CD4-positive, alpha-beta memory T cell (primary cell): Measurements from ENCODE around the gene SPON1. TPM values are rescaled to one million over a fixed set of nuclear protein-coding genes. Genes with fewer than 3 reads are reported as not detected.

ENCODE experiments used
- CTCF ChIA-PET: fragments of 350-600 bp; sonication (Branson Sonifier 250); formaldehyde crosslinking; loops from one replicate; lab custom pipeline; 2021; ENCODE audit warnings: inconsistent platforms; ENCODE audit not compliant: partially characterized antibody; lab: Charles Lee
- POLR2A ChIA-PET: fragments of 350-600 bp; sonication (Branson Sonifier 250); formaldehyde crosslinking; loops from one replicate; lab custom pipeline; 2021; ENCODE audit not compliant: partially characterized antibody; lab: Charles Lee
- DNase-seq, 5 donors: peaks; one replicate each; pipeline versions ENCODE4 v3.0.0 to v3.0.0-alpha.2; 2020 to 2022; ENCODE audit warnings: mixed read lengths in 1 of 5
- H3K27ac ChIP-seq: one replicate; pipeline ENCODE4 v1.7.0; 2013; ENCODE audit warnings: low read depth, low read length
- H3K27me3 ChIP-seq: 2 replicates; pipeline ENCODE4 v1.7.0; 2013; ENCODE audit warnings: mild to moderate bottlenecking, low read length, moderate library complexity; ENCODE audit not compliant: insufficient read depth
- H3K36me3 ChIP-seq: 2 replicates; pipeline ENCODE4 v1.7.0; 2013; ENCODE audit warnings: mild to moderate bottlenecking, low read length, moderate library complexity; ENCODE audit not compliant: insufficient read depth
- H3K4me1 ChIP-seq: 2 replicates; pipeline ENCODE4 v1.7.0; 2013; ENCODE audit warnings: mild to moderate bottlenecking, low read length, moderate library complexity; ENCODE audit not compliant: insufficient read depth
- H3K4me3 ChIP-seq, 2 donors: one replicate each; pipeline ENCODE4 v1.7.0; 2013; ENCODE audit warnings: low read length in 2 of 2, mild to moderate bottlenecking in 1 of 2
- H3K9me3 ChIP-seq, 2 donors: one replicate each; pipeline ENCODE4 v1.7.0; 2013; ENCODE audit warnings: low read length in 2 of 2, control low read depth in 1 of 2; ENCODE audit not compliant: control insufficient read depth in 1 of 2
- H3K27ac Mint-ChIP-seq, 7 donors: one replicate each; pipeline ENCODE4 v1.8.0; 2020 to 2021; ENCODE audit warnings: mixed read lengths in 7 of 7, mild to moderate bottlenecking in 6 of 7, inconsistent platforms in 3 of 7, moderate library complexity in 3 of 7
- H3K27me3 Mint-ChIP-seq, 2 donors: one replicate each; pipeline ENCODE4 v1.8.0; 2020 to 2021; ENCODE audit warnings: mixed read lengths in 2 of 2
- H3K36me3 Mint-ChIP-seq, 2 donors: one replicate each; pipeline ENCODE4 v1.8.0; 2020 to 2021; ENCODE audit warnings: mixed read lengths in 2 of 2, inconsistent platforms in 1 of 2, mild to moderate bottlenecking in 1 of 2
- H3K4me1 Mint-ChIP-seq, 4 donors: one replicate each; pipeline ENCODE4 v1.8.0; 2020 to 2021; ENCODE audit warnings: mixed read lengths in 4 of 4, mild to moderate bottlenecking in 1 of 4
- H3K4me3 Mint-ChIP-seq, 8 donors: one replicate each; pipeline ENCODE4 v1.8.0; 2020 to 2021; ENCODE audit warnings: mixed read lengths in 8 of 8, mild to moderate bottlenecking in 7 of 8, moderate library complexity in 6 of 8, inconsistent platforms in 3 of 8
- H3K9me3 Mint-ChIP-seq, 8 donors: one replicate each; pipeline ENCODE4 v1.8.0; 2020 to 2021; ENCODE audit warnings: mixed read lengths in 8 of 8, mild to moderate bottlenecking in 5 of 8, inconsistent platforms in 3 of 8, moderate library complexity in 1 of 8
- intact Hi-C: fragments of 100-400 bp; cut with micrococcal nuclease; formaldehyde crosslinking; loops from one replicate; pipeline ENCODE4 v1.15.1; 2023
- polyA plus RNA-seq, 2 donors: library from polyadenylated mRNA; unstranded; fragments of 300-500 nt; fragmentation: Illumina TruSeq; gene quantifications; one replicate each; pipeline ENCODE4 v1.2.3, GENCODE V29; 2021
- total RNA-seq, 2 experiments: library from RNA; stranded (reverse); gene quantifications; one replicate each; pipeline ENCODE4 v1.2.3, GENCODE V29; 2021

SPON1 gene
- total and polyA plus RNA-seq, 4 experiments from 2014 or later: 2.0 to 60.4 (median 30.6) TPM

- intact Hi-C loops: no loop called here
- no peak for DNase-seq
- no peaks in the 10 kb centered on the region for H3K27me3 ChIP-seq
- Mint-ChIP-seq H3K27me3 (peaks cover 1 to 2% of the 10 kb centered on the region in 2 donors), H3K4me1 (peaks cover 12 to 20% (median 18%) of the 10 kb centered on the region in 4 donors), H3K36me3 (no peaks in the 10 kb centered on the region), H3K27ac (peak overlapping the region in 1 of 7 donors; percentile 43), H3K9me3 (peaks cover 0 to 2% (median 0%) of the 10 kb centered on the region in 8 donors), H3K4me3 (no peak overlapping the region)
- no peaks in the 10 kb centered on the region for H3K36me3 ChIP-seq
- no peak overlapping the region for H3K4me3 ChIP-seq
- ChIA-PET POLR2A (interaction anchor here (1.1 kb wide), 1 partner anchor 9 kb away, joined by 3 read pairs; no protein-coding TSS in a partner anchor), CTCF (interaction anchor here (1.1 to 1.6 kb wide), 2 partner anchors 8 to 10 kb away, joined by 4 read pairs; no protein-coding TSS in a partner anchor)
- no peak overlapping the region for H3K27ac ChIP-seq
- peaks cover 13% of the 10 kb centered on the region for H3K4me1 ChIP-seq
- H3K9me3 ChIP-seq: no peaks in the 10 kb centered on the region
Observed at GRCh38 chr11:14067686-14068085, 105.2 kb downstream of the SPON1 start.

GRCh38 chr11:14070896-14071295, 108.4 kb downstream of the SPON1 start:
- no peaks in the 10 kb centered on the region for H3K36me3 ChIP-seq
- intact Hi-C loops: no loop called here
- Mint-ChIP-seq H3K27me3 (peaks cover 0 to 2% of the 10 kb centered on the region in 2 donors), H3K27ac (no peak overlapping the region), H3K36me3 (no peaks in the 10 kb centered on the region), H3K9me3 (peaks cover 0 to 2% (median 0%) of the 10 kb centered on the region in 8 donors), H3K4me1 (peaks cover 19 to 28% (median 23%) of the 10 kb centered on the region in 4 donors), H3K4me3 (no peak overlapping the region)
- ChIA-PET POLR2A (no interaction called here), CTCF (no interaction called here)
- DNase-seq: no peak
- peaks cover 25% of the 10 kb centered on the region for H3K4me1 ChIP-seq
- H3K27ac ChIP-seq: no peak overlapping the region
- H3K9me3 ChIP-seq: no peaks in the 10 kb centered on the region
- no peaks in the 10 kb centered on the region for H3K27me3 ChIP-seq
- H3K4me3 ChIP-seq: no peak overlapping the region

- Mint-ChIP-seq H3K9me3 (peaks cover 0 to 2% (median 0%) of the 10 kb centered on the region in 8 donors), H3K27ac (peak overlapping the region; percentile 36 to 82 (median 60)), H3K27me3 (peaks cover 0 to 2% of the 10 kb centered on the region in 2 donors), H3K4me3 (peak overlapping the region in 3 of 8 donors; percentile 13 to 59 (median 41)), H3K36me3 (no peaks in the 10 kb centered on the region), H3K4me1 (peaks cover 33 to 50% (median 44%) of the 10 kb centered on the region in 4 donors)
- intact Hi-C loops: no loop called here
- CTCF ChIA-PET: interaction anchor here (1.4 to 2.1 kb wide), 2 partner anchors 75 to 110 kb away, joined by 4 to 7 read pairs; partner anchors contain the start of gene SPON1
- H3K36me3 ChIP-seq: no peaks in the 10 kb centered on the region
- POLR2A ChIA-PET: interaction anchor here (0.8 kb wide), 1 partner anchor 19 kb away, joined by 3 read pairs; no protein-coding TSS in a partner anchor
- no peaks in the 10 kb centered on the region for H3K9me3 ChIP-seq
- no peak overlapping the region for H3K4me3 ChIP-seq
- peaks cover 49% of the 10 kb centered on the region for H3K4me1 ChIP-seq
- no peak for DNase-seq
- no peak overlapping the region for H3K27ac ChIP-seq
- H3K27me3 ChIP-seq: no peaks in the 10 kb centered on the region
Observed at GRCh38 chr11:14073849-14074476, 111.4 kb downstream of the SPON1 start.

- peaks cover 40 to 61% (median 52%) of the 10 kb centered on the region in 4 donors for H3K4me1 Mint-ChIP-seq
- H3K27me3 Mint-ChIP-seq: peaks cover 0 to 2% of the 10 kb centered on the region in 2 donors
- H3K36me3 Mint-ChIP-seq: peaks cover 0 to 1% of the 10 kb centered on the region in 2 donors
- H3K9me3 ChIP-seq: no peaks in the 10 kb centered on the region
- no peaks in the 10 kb centered on the region for H3K9me3 Mint-ChIP-seq
- no peaks in the 10 kb centered on the region for H3K27me3 ChIP-seq
- H3K4me3 Mint-ChIP-seq: peak overlapping the region; percentile 55 to 84 (median 75)
- H3K36me3 ChIP-seq: no peaks in the 10 kb centered on the region
- peak overlapping the region; percentile 33 for H3K27ac ChIP-seq
- ChIA-PET POLR2A (interaction anchor here (0.6 to 1.4 kb wide), 7 partner anchors 10 to 1009 kb away, joined by 3 to 6 read pairs (median 3); partner anchors contain the start of gene SPON1), CTCF (interaction anchor here (0.6 to 2.1 kb wide), 8 partner anchors 8 to 299 kb away, joined by 3 to 7 read pairs (median 4); partner anchors contain the start of gene SPON1)
- intact Hi-C loops: loop anchor here (5.0 kb wide), 2 partner anchors 42 to 113 kb away; partner anchors contain the start of gene SPON1
- peaks cover 60% of the 10 kb centered on the region for H3K4me1 ChIP-seq
- H3K27ac Mint-ChIP-seq: peak overlapping the region; percentile 76 to 92 (median 83)
- DNase-seq: peak; percentile 64 to 84 (median 71)
- no peak overlapping the region for H3K4me3 ChIP-seq
Observed at GRCh38 chr11:14075118-14076078, 112.9 kb downstream of the SPON1 start.

- Mint-ChIP-seq H3K36me3 (peaks cover 6 to 8% of the 10 kb centered on the region in 2 donors), H3K4me1 (peaks cover 40 to 59% (median 47%) of the 10 kb centered on the region in 4 donors), H3K27ac (peak overlapping the region; percentile 80 to 95 (median 88)), H3K27me3 (no peaks in the 10 kb centered on the region), H3K4me3 (peak overlapping the region; percentile 60 to 81 (median 75)), H3K9me3 (peaks cover 0 to 2% (median 0%) of the 10 kb centered on the region in 8 donors)
- peak overlapping the region; percentile 41 for H3K27ac ChIP-seq
- H3K4me1 ChIP-seq: peaks cover 54% of the 10 kb centered on the region
- no peaks in the 10 kb centered on the region for H3K9me3 ChIP-seq
- POLR2A ChIA-PET: interaction anchor here (1.3 kb wide), 1 partner anchor 118 kb away, joined by 3 read pairs; no protein-coding TSS in a partner anchor
- no peaks in the 10 kb centered on the region for H3K36me3 ChIP-seq
- intact Hi-C loops: loop anchor here (5.0 kb wide), 2 partner anchors 38 to 117 kb away; partner anchors contain the start of gene SPON1
- CTCF ChIA-PET: interaction anchor here (1.1 to 1.8 kb wide), 4 partner anchors 116 to 154 kb away, joined by 4 to 5 read pairs (median 4); partner anchors contain the start of gene SPON1
- peak overlapping the region in 1 of 2 donors; percentile 9 for H3K4me3 ChIP-seq
- DNase-seq: peak in 4 of 5 donors; percentile 21 to 46 (median 36)
- H3K27me3 ChIP-seq: no peaks in the 10 kb centered on the region
Observed at GRCh38 chr11:14079011-14079410, 116.5 kb downstream of the SPON1 start.

GRCh38 chr11:14079797-14080196, 117.3 kb downstream of the SPON1 start:
- no peaks in the 10 kb centered on the region for H3K27me3 Mint-ChIP-seq
- peak overlapping the region in 3 of 8 donors; percentile 60 to 76 (median 75) for H3K4me3 Mint-ChIP-seq
- Histone ChIP-seq H3K4me1 (peaks cover 46% of the 10 kb centered on the region), H3K27ac (no peak overlapping the region), H3K4me3 (no peak overlapping the region), H3K27me3 (no peaks in the 10 kb centered on the region), H3K36me3 (no peaks in the 10 kb centered on the region), H3K9me3 (no peaks in the 10 kb centered on the region)
- H3K9me3 Mint-ChIP-seq: peaks cover 0 to 6% (median 0%) of the 10 kb centered on the region in 8 donors
- H3K4me1 Mint-ChIP-seq: peaks cover 32 to 51% (median 39%) of the 10 kb centered on the region in 4 donors
- intact Hi-C loops: loop anchor here (5.0 kb wide), 2 partner anchors 38 to 117 kb away; partner anchors contain the start of gene SPON1
- ChIA-PET CTCF (interaction anchor here (1.5 to 1.8 kb wide), 3 partner anchors 109 to 123 kb away, joined by 3 to 5 read pairs (median 4); partner anchors contain the start of gene SPON1), POLR2A (interaction anchor here (1.3 kb wide), 1 partner anchor 119 kb away, joined by 3 read pairs; no protein-coding TSS in a partner anchor)
- peak overlapping the region in 2 of 7 donors; percentile 54 to 92 for H3K27ac Mint-ChIP-seq
- H3K36me3 Mint-ChIP-seq: peaks cover 9 to 11% of the 10 kb centered on the region in 2 donors
- no peak for DNase-seq
